GM12865 (cell line): ENCODE data around the gene LRRC19.

Experiments
- DNase-seq: peaks from one replicate; pipeline ENCODE4 v3.0.0; 2010; ENCODE audit warnings: low read depth
- H3K4me3 ChIP-seq: 2 replicates; pipeline ENCODE4 v1.5.1; 2011; ENCODE audit warnings: mild to moderate bottlenecking, low read depth, low read length, control low read depth
- CTCF ChIP-seq: IDR thresholded peaks from 2 replicates; pipeline ENCODE4 v1.5.1; 2011; ENCODE audit warnings: low read length, control low read depth, low read depth, inconsistent platforms; ENCODE audit not compliant: insufficient read depth; ENCODE audit errors: missing control alignments

LRRC19 gene

GRCh38 chr9:27041746-27042145 is 36.3 kb upstream of the LRRC19 start:
- H3K4me3 ChIP-seq = no peak overlapping the region
- DNase-seq = no peak
- no peak for TF ChIP-seq CTCF

GRCh38 chr9:27037499-27037898 is 32.0 kb upstream of the LRRC19 start:
- no peak for DNase-seq
- no peak for TF ChIP-seq CTCF

GRCh38 chr9:27033815-27034403 is 28.4 kb upstream of the LRRC19 start:
- peak; percentile 73 for TF ChIP-seq CTCF
- DNase-seq = peak; percentile 63
- H3K4me3 ChIP-seq = no peak overlapping the region

More at GRCh38 chr9:27037499-27037898, 32.0 kb upstream of the LRRC19 start:
- no peak overlapping the region for H3K4me3 ChIP-seq

GRCh38 chr9:27029186-27029585 is 23.7 kb upstream of the LRRC19 start:
- TF ChIP-seq CTCF = no peak
- DNase-seq = no peak
- H3K4me3 ChIP-seq = no peak overlapping the region

GRCh38 chr9:27022920-27023319 is 17.4 kb upstream of the LRRC19 start:
- H3K4me3 ChIP-seq = no peak overlapping the region
- no peak for TF ChIP-seq CTCF
- DNase-seq = no peak

- H3K4me3 ChIP-seq = no peak overlapping the region
- no peak for DNase-seq
- no peak for TF ChIP-seq CTCF
Observed at GRCh38 chr9:27019589-27019988, 14.1 kb upstream of the LRRC19 start.

- DNase-seq = no peak
- no peak for TF ChIP-seq CTCF
- H3K4me3 ChIP-seq = no peak overlapping the region
Observed at GRCh38 chr9:27003426-27004077, 1.9 kb downstream of the LRRC19 start.
